GM12874 (cell line): ENCODE data around the gene ANKRD24.

ENCODE experiments used
- TF ChIP-seq, protein P1 (sequence below): IDR thresholded peaks from 2 replicates; pipeline ENCODE4 v1.5.1; 2011; ENCODE audit warnings: low read depth, mild to moderate bottlenecking, control low read depth, low read length, moderate library complexity; ENCODE audit not compliant: insufficient read depth

Gene ANKRD24

DNA sequence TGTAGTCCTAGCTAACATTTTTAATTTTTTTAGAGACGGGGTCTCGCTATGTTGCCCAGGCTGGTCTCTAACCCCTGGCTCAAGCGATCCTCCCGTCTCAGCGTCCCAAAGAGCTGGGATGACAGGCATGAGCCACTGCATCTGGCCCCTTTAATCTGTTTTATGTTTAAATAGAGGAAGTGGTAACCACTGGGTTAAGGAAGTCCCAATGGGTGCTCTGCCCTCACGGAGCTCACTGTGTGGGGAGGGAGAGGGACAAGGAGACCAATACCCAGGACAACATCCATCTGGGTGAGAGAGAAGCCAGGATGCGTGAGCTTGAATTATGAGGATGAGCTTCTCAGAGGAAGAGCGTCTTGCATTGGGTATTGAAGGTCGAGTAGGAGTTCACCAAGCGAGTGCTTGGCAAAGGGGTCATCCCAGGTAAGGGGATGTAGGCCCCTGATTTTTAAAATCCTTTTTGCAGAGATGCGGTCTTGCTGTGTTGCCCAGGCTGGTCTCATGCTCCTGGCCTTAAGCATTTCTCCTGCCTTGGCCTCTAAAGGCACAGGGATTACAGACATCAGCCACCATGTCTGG lies 78.2 kb downstream of the ANKRD24 start:
- TF ChIP-seq, protein P1, sequence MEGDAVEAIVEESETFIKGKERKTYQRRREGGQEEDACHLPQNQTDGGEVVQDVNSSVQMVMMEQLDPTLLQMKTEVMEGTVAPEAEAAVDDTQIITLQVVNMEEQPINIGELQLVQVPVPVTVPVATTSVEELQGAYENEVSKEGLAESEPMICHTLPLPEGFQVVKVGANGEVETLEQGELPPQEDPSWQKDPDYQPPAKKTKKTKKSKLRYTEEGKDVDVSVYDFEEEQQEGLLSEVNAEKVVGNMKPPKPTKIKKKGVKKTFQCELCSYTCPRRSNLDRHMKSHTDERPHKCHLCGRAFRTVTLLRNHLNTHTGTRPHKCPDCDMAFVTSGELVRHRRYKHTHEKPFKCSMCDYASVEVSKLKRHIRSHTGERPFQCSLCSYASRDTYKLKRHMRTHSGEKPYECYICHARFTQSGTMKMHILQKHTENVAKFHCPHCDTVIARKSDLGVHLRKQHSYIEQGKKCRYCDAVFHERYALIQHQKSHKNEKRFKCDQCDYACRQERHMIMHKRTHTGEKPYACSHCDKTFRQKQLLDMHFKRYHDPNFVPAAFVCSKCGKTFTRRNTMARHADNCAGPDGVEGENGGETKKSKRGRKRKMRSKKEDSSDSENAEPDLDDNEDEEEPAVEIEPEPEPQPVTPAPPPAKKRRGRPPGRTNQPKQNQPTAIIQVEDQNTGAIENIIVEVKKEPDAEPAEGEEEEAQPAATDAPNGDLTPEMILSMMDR = no peak

DNA sequence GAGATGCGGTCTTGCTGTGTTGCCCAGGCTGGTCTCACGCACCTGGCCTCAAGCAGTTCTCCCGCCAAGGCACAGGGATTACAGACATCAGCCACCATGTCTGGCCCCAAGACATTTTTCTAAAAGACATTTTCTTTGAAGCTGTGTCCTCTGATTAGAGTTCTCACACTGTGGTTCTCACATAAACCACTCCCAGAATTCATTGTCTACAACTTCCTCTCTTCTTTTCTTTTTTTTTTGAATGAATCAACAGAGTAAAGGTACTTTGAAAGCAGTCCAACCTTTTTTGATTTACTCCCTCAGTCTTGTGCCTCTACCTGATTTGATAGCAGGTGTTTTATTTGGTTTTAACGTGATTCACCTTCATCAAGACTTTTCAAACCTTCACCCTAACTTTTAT lies 82.3 kb downstream of the ANKRD24 start:
- TF ChIP-seq, protein P1 = no peak

DNA sequence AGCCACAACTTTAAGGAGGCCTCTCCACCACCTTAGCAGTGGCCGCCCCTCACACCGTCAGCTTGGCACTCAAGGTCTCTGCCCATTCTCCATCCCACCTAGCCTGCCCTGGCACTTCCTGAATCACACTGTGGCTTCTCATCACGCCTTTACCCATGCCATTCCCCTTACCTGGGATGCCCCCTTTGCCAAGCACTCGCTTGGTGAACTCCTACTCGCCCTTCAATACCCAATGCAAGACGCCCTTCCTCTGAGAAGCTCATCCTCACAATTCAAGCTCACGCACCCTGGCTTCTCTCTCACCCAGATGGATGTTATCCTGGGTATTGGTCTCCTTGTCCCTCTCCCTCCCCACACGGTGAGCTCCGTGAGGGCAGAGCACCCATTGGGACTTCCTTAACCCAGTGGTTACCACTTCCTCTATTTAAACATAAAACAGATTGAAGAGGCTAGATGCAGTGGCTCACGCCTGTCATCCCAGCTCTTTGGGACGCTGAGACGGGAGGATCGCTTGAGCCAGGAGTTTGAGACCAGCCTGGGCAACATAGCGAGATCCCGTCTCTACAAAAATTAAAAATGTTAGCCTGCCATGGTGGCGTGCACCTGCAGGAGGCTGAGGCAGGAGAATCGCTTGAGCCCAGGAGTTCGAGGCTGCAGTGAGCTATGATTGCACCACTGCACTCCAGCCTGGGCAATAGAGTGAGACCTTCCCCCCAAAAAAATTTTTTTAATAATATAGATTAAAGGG lies 83.9 kb downstream of the ANKRD24 start:
- TF ChIP-seq, protein P1 = no peak

DNA sequence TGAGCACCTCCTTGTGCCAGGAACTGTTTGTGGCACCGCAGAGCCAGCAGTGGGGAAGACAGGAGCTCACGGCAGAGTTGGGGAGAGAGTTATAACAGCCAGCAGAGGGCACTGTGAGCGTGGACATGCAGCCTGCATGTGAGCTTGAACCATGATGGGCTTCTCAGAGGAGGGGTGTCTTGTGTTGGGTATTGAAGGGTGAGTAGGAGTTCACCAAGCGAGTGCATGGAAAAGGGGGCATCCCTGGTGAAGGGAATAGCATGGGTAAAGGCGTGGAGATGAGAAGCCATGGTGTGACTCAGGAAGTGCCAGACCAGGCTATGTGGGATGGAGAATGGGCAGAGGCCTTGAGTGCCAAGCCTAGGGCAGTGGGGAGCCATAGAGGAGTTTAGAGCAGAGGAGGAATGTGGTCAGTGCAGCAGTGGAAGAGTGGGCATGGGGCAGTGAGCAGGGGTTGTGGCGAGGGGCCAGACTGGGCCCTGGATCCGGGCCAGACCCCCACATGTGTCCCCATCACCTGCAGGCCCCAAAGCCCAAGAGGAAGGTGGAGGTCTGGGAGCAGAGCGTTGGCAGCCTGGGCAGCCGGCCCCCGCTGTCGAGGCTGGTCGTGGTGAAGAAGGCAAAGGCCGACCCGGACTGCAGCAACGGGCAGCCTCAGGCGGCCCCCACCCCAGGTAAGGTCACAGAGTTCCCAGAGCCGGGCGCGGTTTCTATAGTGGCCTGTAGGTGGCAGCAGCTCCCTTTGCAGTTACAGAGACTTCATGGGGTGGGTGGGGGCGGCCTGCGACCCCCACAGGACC lies 84.8 kb downstream of the ANKRD24 start:
- TF ChIP-seq, protein P1 = peak; percentile 77

DNA sequence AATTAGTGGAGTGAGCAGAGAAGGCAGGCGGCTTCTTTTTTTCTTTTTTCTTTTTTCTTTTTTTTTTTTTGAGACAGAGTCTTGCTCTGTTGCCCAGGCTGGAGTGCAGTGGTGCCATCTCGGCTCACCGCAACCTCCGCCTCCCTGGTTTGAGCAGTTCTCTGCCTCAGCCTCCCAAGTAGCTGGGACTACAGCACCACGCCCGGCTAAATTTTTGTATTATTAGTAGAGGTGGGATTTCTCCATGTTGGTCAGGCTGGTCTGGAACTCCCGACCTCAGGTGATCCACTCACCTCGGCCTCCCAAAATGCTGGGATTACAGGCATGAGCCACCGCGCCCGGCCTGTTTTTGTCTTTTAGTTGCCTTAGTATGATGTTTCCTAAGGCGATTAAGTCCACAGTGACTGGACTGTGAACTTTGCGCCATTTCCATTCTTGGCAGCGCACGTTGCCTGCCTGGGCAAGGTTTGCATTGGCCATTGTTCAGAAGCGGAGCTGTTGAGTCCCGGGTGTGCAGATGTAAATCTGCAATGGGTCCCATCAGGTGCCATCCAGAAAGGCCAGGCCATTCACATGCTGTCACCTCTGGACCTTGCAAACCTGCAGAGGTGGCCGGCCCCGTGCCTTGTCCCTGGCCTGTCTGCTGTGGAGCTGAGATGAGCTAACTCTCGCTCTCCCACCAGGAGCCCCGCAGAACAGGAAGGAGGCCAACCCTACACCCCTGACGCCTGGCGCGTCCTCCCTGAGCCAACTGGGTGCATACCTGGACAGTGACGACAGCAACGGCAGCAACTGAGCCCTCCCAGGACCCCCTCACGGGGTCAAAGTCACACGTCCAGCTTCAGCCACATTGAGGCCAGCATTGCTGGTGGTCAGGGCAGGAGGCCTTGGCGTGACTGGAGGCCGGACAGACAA lies 85.7 kb downstream of the ANKRD24 start:
- TF ChIP-seq, protein P1 = no peak

DNA sequence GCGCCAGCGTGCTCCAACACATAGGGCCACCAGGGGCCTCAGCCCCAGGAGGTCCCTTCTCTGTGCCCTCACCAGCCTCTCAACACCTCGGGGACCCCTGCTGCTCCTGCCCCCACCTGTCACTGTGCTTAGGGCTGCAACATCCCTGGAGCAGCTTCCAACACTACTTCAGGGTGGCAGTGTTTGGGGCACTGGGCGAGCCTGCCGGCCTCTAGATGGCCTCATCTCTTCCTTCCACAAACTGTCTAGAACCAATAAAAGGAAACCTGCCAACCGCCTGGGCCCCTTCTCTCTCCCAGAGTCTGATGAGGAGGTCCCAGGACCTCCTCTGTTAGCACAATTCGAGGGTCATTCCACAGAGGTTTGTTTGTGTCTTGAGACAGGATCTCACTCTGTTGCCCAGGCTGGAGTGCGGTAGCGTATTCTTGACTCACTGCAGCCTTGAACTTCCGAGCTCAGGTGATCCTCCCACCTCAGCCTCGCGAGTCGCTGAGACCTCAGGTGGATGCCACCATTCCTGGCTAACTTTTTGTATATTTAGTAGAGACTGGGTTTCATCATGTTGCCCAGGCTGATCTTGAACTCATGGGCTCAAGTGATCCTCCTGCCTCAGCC lies 86.4 kb downstream of the ANKRD24 start:
- TF ChIP-seq, protein P1 = no peak
